HG02970 (cell line): ENCODE data around the gene RNF144A.
"Not testable (repeated sequence)": the region's sequence is repeated elsewhere in the genome, so short reads cannot be mapped to it uniquely, and the experiment has no call there.

ENCODE experiments used
- ATAC-seq: cut with Tn5 transposase; IDR thresholded peaks from one replicate; pipeline ENCODE4 v1.9.1; 2021; ENCODE audit warnings: mild to moderate bottlenecking, moderate library complexity, moderate number of reproducible peaks; ENCODE audit not compliant: unreplicated experiment, low FRiP score

RNF144A gene

DNA sequence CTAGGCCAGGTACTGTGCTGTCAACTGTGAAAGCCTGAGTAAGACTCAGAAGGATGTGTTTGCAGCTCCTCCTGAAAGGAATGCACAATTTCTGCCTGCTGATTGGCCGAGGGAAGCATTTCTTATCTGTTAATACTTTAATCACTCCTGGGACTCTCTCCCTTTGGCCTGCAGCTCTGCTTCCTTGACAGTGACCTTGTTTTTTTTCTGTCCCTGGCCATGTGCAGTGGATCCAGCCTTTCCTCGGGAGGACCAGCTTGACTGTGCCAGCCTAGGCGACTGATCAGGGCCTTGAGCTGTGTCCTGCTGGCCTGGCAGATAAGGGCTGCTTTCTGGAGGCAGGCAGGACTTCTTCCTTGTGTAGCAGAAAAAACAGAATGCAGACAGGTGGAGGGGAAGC lies 10.0 kb downstream of the RNF144A start:
- no peak for ATAC-seq

GRCh38 chr2:6927753-6928152 lies 10.5 kb downstream of the RNF144A start:
- no peak for ATAC-seq

DNA sequence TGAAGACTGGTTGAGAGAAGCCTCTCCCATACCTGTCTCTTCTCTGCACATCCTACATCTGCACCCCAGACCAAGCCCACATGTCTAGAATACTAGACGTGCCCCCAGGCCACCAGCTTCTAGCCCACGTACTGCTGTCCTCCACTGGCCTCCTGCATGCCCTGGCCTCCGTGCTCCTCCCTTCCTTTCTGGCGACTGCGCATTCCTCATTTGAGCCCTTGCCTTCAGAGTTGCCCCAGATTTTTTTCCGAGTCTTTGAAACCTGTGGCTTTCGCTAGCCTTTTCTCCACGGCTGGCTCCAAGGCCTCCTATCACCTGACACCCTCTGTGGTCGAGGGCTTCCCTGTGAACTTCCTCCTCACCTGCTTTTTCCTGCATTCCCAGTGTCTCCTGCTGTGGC lies 11.2 kb downstream of the RNF144A start:
- ATAC-seq = no peak

DNA sequence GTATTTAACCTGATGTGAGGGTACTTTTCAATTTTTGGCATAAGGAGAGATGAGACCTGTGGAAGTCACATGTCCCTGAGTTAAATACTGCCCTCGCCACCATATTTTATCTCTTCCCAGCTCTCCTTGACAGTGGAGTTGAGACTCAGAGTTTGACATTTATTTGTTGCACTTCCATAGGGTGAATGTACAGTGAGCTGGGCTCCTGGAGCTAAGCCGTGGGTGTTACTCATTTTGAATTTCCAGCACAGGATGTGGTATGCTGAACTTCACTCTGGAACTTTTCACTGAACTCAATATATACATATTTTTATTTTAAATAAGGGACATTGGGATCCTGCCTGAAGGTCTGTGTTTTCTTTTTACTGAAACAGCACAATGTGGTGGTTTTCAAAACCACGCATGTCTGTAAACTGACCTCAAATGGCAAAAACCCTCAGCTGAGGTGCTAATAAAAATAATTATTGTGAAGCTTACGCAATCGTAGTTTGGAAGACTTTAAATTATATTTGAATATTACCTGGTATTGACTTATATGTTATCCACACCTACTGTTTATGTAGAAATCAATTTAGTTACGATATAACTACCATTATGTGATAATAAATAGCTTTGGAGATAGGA lies 12.1 kb downstream of the RNF144A start:
- ATAC-seq = no peak

DNA sequence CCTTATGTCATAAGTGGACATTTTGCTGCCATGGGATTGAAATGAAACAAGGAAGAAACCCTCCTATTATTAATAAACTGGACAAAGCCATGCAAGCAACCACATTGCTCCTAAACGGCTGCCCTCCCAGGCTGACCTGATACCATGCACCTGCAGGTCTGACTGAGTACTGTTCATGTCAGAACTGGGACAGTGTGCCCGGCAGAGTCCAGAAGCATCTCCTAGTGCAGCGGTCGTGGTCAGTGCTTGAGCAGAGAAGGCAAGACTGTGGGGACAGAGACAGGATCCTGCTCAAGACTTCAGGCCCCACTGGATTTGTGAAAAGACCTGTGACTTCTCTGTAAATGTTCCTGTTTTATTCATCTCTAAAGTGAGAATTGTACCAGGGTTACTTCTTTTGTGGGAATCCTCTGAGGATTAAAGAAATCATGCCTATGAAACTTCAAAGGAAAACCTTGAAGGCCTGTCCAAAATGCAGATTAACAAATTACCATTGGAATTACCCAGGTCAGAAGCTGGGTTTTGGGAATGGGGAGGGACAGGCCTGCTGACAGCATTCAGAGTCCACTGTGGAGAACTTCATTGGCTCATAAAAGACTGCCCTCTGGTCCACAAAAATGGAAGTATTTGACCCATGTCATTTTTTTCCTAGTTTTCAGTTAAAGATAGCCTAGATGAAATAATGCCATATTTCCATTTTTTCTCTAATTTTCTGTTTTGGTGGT lies 13.9 kb downstream of the RNF144A start:
- no peak for ATAC-seq

DNA sequence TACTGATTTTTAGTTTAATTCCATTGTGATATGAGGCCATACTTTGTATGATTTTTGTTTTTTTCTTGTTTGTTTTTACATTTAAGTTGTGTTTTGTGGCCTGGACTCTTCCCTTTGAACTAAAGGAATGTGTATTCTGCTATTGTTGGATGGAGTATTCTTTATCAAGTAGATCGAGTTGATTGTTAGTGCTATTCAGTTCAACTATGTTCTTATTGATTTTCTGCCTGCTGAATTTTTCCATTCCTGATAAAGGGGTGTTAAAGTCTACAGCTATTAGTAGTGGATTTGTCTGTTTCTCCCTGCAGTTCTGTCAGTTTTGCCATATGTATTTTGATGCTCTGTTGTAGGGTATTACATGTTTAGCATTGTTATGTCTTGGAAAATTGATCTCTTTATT lies 14.5 kb downstream of the RNF144A start:
- no peak for ATAC-seq

DNA sequence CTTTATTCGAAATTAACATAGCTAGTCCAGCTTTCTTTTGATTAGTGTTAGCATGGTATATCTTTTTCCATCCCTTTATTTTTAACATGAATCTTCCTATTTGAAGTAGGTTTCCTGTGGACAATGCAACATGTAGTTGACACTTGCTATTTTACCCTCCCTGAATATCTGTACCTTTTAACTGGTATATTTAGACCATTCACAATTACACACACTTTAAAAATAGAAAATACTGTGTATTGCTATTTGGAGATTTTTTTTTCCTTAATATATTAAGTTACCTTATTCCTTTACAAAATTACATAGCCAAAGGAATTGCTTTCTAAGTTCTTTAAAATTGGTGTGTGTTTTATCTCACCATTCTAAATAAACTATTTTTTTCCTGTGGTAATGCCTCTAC lies 15.0 kb downstream of the RNF144A start:
- ATAC-seq = no peak

GRCh38 chr2:6932828-6933227 lies 15.6 kb downstream of the RNF144A start:
- ATAC-seq = no peak

DNA sequence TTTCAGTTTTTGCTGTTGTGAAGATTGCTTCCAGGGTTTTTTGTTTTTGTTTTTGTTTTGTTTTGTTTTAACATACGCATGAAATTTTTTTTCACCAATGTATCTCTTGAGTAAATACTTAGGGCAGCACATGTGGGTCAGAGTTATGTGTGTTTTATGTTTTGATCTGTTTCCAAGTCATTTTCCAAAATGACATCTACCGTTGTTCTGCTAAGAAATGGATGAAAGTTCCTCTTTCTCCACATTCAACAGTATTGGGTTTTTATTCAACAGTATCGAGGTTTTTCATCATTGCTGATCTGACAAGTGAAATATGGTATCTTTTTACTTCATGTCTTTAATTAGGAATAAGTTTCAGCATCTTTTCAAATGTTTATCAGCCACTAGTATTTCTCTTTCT lies 16.7 kb downstream of the RNF144A start:
- ATAC-seq = no peak

GRCh38 chr2:6934345-6934744 lies 17.1 kb downstream of the RNF144A start:
- no peak for ATAC-seq

GRCh38 chr2:6934758-6935651 lies 17.8 kb downstream of the RNF144A start:
- ATAC-seq = no peak

- ATAC-seq = not testable (repeated sequence)
These were observed 18.4 kb downstream of the RNF144A start for GRCh38 chr2:6935652-6936020.

DNA sequence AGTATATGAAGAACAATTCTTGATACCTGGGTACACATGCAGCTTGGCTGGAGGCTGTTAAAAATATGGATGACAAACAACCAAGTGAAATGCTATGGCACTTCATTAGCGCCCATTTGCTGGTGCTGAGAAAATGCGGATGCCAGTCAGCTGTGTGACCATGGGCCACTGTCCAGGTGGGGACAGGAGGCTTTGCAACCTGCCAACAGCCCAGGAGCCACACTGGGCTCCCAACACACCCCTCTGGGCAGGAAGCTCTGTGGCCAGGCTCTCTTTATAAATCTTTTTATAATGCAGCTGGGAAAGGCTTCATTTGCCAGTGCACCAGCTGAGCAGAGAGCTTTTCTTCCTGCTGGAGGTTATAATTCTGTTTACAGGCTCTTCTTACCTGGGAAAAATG lies 19.9 kb downstream of the RNF144A start:
- ATAC-seq = no peak

DNA sequence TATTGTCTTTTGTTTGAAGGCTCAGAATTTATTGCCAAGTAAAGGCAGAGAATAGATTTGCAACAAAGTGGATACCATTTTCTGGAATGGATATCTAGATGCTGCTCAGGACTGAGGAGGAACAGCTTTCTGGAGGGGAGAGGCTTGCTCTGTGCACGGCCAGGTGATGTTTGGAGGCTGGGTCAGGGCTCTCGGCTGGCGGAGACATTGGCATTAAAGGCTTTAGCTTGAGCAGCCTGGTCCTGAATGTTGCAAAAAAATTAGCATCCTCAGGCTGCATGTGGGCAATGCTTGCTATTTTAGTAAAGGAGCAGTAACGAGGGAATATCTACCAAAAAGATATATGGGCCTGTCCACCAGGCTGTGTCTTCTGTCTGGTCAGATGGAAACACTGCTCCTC lies 20.4 kb downstream of the RNF144A start:
- no peak for ATAC-seq

GRCh38 chr2:6939071-6939470 lies 21.9 kb downstream of the RNF144A start:
- no peak for ATAC-seq

DNA sequence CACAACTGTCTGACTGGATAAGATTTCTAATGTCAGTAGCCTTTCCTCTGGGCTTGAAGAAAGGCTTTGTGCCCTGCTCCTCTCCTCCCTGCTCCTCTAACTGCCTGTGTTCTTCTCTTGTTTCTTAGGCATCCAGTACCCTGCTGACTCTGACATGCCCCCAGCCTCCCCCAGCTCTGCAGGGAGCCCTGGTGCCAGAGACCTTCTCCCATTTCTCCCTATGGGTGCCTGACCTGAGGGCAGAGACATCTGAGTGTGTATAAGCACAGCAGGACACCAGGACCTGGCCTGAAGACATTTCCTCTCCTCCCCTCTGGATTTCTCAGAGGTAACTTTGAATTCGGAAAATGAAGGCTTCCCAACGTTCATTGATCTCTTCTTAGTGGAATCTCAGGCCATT lies 23.6 kb downstream of the RNF144A start:
- ATAC-seq = no peak

GRCh38 chr2:6941299-6942046 lies 24.3 kb downstream of the RNF144A start:
- ATAC-seq = no peak

- no peak for ATAC-seq
These were observed 25.6 kb downstream of the RNF144A start for GRCh38 chr2:6942848-6943247.

GRCh38 chr2:6943523-6943922 lies 26.3 kb downstream of the RNF144A start:
- no peak for ATAC-seq

DNA sequence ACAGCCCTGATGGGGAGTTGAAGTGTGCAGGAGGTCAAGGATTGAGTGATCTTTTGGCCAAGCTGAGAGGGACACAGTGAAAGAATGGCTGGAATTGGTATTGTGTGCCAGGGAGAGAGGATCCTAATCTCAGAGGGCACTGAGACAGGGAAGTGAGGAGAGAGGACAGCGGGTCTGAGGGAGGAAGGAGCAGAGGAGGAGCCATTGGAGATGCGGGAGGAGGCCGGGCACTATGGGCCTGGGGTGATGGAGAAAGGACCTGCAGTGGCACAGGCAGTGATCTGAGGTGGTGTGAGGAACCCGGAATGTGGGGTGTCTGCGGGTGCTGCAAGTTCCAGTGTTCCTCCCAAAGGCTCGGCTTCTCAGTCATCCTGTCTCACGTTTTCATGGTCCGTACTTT lies 26.8 kb downstream of the RNF144A start:
- ATAC-seq = no peak

DNA sequence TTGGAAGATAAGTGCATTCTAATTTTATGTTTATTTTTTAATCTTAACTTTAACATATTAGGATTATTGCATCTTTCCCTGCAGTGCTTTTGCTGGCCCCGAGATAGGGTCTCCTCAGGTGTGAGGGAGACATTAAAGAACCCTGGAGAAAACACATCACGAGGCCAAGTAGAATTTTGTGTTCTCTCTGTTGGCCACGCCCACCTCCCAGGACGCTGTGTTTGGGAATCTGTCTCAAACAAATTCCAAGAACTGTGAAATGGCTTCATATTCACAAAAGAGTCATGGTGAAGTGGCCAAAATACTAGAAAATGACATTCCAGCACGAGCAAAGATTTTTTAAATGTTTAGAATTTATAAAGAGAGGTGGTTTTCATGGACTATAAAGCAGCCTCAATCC lies 27.3 kb downstream of the RNF144A start:
- ATAC-seq = no peak
